ENCODE data around the gene TMEM239. TPM values are rescaled to one million over a fixed set of nuclear protein-coding genes. Genes with fewer than 3 reads are reported as not detected.

Gene TMEM239
- total and polyA plus RNA-seq, 2 of the 8 experiments (the other 6 are each of a cell fraction or from before 2014, with no cell fraction given): not detected

- Histone ChIP-seq H3K18ac (ENCODE audit: extremely low read depth, low read length) (no peak overlapping the region), H2BK20ac (ENCODE audit: low read length) (no peak overlapping the region), H2BK120ac (replicated peaks; ENCODE audit: low read depth, low read length) (no peak overlapping the region), H2AFZ (ENCODE audit: low read length) (no peak overlapping the region), H2BK15ac (ENCODE audit: low read length) (no peak overlapping the region), H3K4me3 (ENCODE audit: extremely low read depth in 1 of 4, insufficient read depth in 2 of 4, low read depth in 3 of 4, low read length in 4 of 4) (no peak overlapping the region), H2BK5ac (ENCODE audit: low read depth, low read length) (no peak overlapping the region), H3K79me2 (ENCODE audit: control insufficient read depth in 1 of 2, insufficient read depth in 2 of 2, low read length in 2 of 2) (no peaks in the 10 kb centered on the region), H3K36me3 (ENCODE audit: control insufficient read depth in 2 of 4, insufficient read depth in 4 of 4, low read length in 3 of 4) (peaks cover 11 to 35% (median 20%) of the 10 kb centered on the region in 4 experiments; a peak in 6 of 8 replicates), H4K91ac (replicated peaks; ENCODE audit: insufficient read length, low read length) (no peak overlapping the region), H2AK5ac (ENCODE audit: low read depth, low read length) (no peak overlapping the region), H4K5ac (ENCODE audit: insufficient read length, low read depth, low read length) (no peak overlapping the region), H3K27ac (ENCODE audit: low read depth, low read length) (no peak overlapping the region), H3K56ac (replicated peaks; ENCODE audit: insufficient read length, low read depth, low read length) (no peak overlapping the region), H3K4me1 (replicated peaks in 1 of 4; ENCODE audit: control insufficient read depth in 3 of 4, insufficient read depth in 4 of 4, low read length in 3 of 4) (peaks cover 0 to 5% (median 2%) of the 10 kb centered on the region in 4 experiments; a peak in 5 of 7 replicates), H3K4me2 (ENCODE audit: insufficient read depth in 1 of 2, low read depth in 2 of 2, low read length in 2 of 2) (no peak overlapping the region), H3K27me3 (replicated peaks in 1 of 4; ENCODE audit: control insufficient read depth in 3 of 4, extremely low read depth in 1 of 4, insufficient read depth in 3 of 4, low read length in 3 of 4) (no peaks in the 10 kb centered on the region; a peak in 1 of 7 replicates), H4K8ac (ENCODE audit: extremely low read depth, insufficient read depth, low read length) (no peak overlapping the region; the same call in 1 of the 2 replicates), H3K14ac (ENCODE audit: insufficient read length) (no peak overlapping the region), H3K9ac (replicated peaks in 1 of 4; ENCODE audit: extremely low read depth in 1 of 4, low read depth in 3 of 4, low read length in 3 of 4) (no peak overlapping the region), H3K23ac (ENCODE audit: insufficient read length) (no peak overlapping the region), H3K79me1 (ENCODE audit: low read depth, low read length) (no peaks in the 10 kb centered on the region), H3K4ac (replicated peaks; ENCODE audit: insufficient read length, low read depth, low read length) (no peak overlapping the region), H4K20me1 (replicated peaks in 1 of 2; ENCODE audit: control insufficient read depth in 1 of 2, insufficient read depth in 2 of 2, low read length in 2 of 2) (peaks cover 0 to 9% of the 10 kb centered on the region in 2 experiments), H3K9me3 (ENCODE audit: insufficient read depth in 2 of 2, low read depth in 1 of 2, low read length in 1 of 2) (no peaks in the 10 kb centered on the region), H2BK12ac (ENCODE audit: low read depth, low read length) (no peak overlapping the region), H3K23me2 (ENCODE audit: low read depth, low read length) (no peaks in the 10 kb centered on the region)
- POLR2A ChIA-PET (ENCODE audit: partially characterized antibody): interaction anchor here (0.9 to 1.6 kb wide), 4 partner anchors 8 to 77 kb away, joined by 3 to 4 read pairs (median 3); no protein-coding TSS in a partner anchor
- DNase-seq (ENCODE audit: low read depth in 1 of 2, low spot score in 2 of 2): no peak
- CTCF ChIA-PET (ENCODE audit: partially characterized antibody): interaction anchor here (0.8 to 2.8 kb wide), 3 partner anchors 14 to 206 kb away, joined by 3 to 18 read pairs (median 4); no protein-coding TSS in a partner anchor
- WGBS, 2 experiments (ENCODE audit: extremely low coverage in 1 of 2, insufficient coverage in 1 of 2, insufficient read length in 1 of 2, insufficient replicate concordance in 2 of 2, low coverage in 1 of 2, low lambda C conversion rate in 2 of 2, missing lambda C conversion rate in 1 of 2): 94% methylated on average over 23 of the region's 23 CpGs; no CpG with 5 or more reads in 1 of the 2 experiments
- no peak for FAIRE-seq
- TF ChIP-seq MAX (IDR thresholded peaks at IDR 0.05): no peak
- TF ChIP-seq POLR2AphosphoS5 (IDR thresholded peaks at IDR 0.05; ENCODE audit: low read depth, low read length): no peak
- TF ChIP-seq BRCA1 (IDR thresholded peaks at IDR 0.05; ENCODE audit: low read depth, low read length): no peak
- no peak for TF ChIP-seq PHF8 (conservative IDR thresholded peaks at IDR 0.05; ENCODE audit: low read depth, low read length)
- no peak for TF ChIP-seq SP2 (IDR thresholded peaks at IDR 0.05; ENCODE audit: low read length)
- no peak for TF ChIP-seq RNF2 (IDR thresholded peaks at IDR 0.05; ENCODE audit: borderline replicate concordance, low read depth, low read length, missing control alignments, poor library complexity, severe bottlenecking)
- no peak for TF ChIP-seq ASH2L (IDR thresholded peaks at IDR 0.05; ENCODE audit: low read length)
- TF ChIP-seq CHD1 (IDR thresholded peaks at IDR 0.05; ENCODE audit: low read depth, low read length): no peak
- TF ChIP-seq FOSL1 (IDR thresholded peaks at IDR 0.05; ENCODE audit: insufficient read depth, low read depth, low read length): no peak
- no peak for TF ChIP-seq SIX5 (IDR thresholded peaks at IDR 0.05; ENCODE audit: low read depth, low read length)
Measured at GRCh38 chr20:2794202-2794748, 21.9 kb upstream of the TMEM239 start.

Measured in H1 (cell line).